SJSA1 (cell line): Measurements from ENCODE around the gene IL13. TPM values are rescaled to one million over a fixed set of nuclear protein-coding genes. Genes with fewer than 3 reads are reported as not detected.
A peak's percentile ranks its signal among the peaks of the same experiment; 100 is the strongest.

ENCODE experiments used
- DNase-seq, 2 experiments: peaks; one replicate each; pipeline ENCODE4 v3.0.0-alpha.2; 2015 to 2020; ENCODE audit warnings: low spot score in 2 of 2, low read depth in 1 of 2
- H3K27ac ChIP-seq: fragments of 250-450 bp; sonication (Bioruptor Pico); 2 replicates; pipeline ENCODE4 v1.5.1; 2020; ENCODE audit warnings: mild to moderate bottlenecking, moderate library complexity
- H3K27me3 ChIP-seq: fragments of 250-450 bp; sonication (Bioruptor Pico); replicated peaks from 2 replicates; pipeline ENCODE4 v1.5.1; 2020; ENCODE audit warnings: mild to moderate bottlenecking, moderate library complexity
- H3K36me3 ChIP-seq: fragments of 250-450 bp; sonication (Bioruptor Pico); 2 replicates; pipeline ENCODE4 v1.5.1; 2020; ENCODE audit warnings: mild to moderate bottlenecking
- H3K4me1 ChIP-seq: fragments of 250-450 bp; sonication (Bioruptor Pico); replicated peaks from 2 replicates; pipeline ENCODE4 v1.6.1; 2021; ENCODE audit warnings: mild to moderate bottlenecking
- H3K4me3 ChIP-seq: fragments of 250-450 bp; sonication (Bioruptor Pico); 2 replicates; pipeline ENCODE4 v1.5.1; 2020; ENCODE audit warnings: mild to moderate bottlenecking
- H3K9me3 ChIP-seq: fragments of 250-450 bp; sonication (Bioruptor Pico); replicated peaks from 2 replicates; pipeline ENCODE4 v1.5.1; 2020; ENCODE audit warnings: mild to moderate bottlenecking
- total RNA-seq: library from RNA; depleted of rRNA; stranded (reverse); fragments of >200 nt; shearing (Covaris generic); gene quantifications from 2 replicates; pipeline ENCODE4 v1.2.3, GENCODE V29; 2014

Gene IL13
- total RNA-seq, 1 experiment from 2014 or later, result not detected

- H3K4me1 ChIP-seq, result peaks cover 37% of the 10 kb centered on the region
- H3K4me3 ChIP-seq, result no peak overlapping the region
- DNase-seq, result peak; percentile 73 to 78
- H3K9me3 ChIP-seq, result no peaks in the 10 kb centered on the region
- H3K36me3 ChIP-seq, result no peaks in the 10 kb centered on the region
- H3K27ac ChIP-seq, result no peak overlapping the region; the same call in 1 of the 2 replicates
- no peaks in the 10 kb centered on the region for H3K27me3 ChIP-seq
These were observed 12.3 kb downstream of the IL13 start for GRCh38 chr5:132669966-132670882.

GRCh38 chr5:132671000-132671399, 13.0 kb downstream of the IL13 start:
- Histone ChIP-seq H3K27me3 (no peaks in the 10 kb centered on the region), H3K9me3 (no peaks in the 10 kb centered on the region), H3K36me3 (no peaks in the 10 kb centered on the region), H3K4me1 (peaks cover 42% of the 10 kb centered on the region), H3K27ac (no peak overlapping the region; the same call in 1 of the 2 replicates), H3K4me3 (no peak overlapping the region)
- DNase-seq, result no peak

- H3K27me3 ChIP-seq, result no peaks in the 10 kb centered on the region
- H3K27ac ChIP-seq, result peak overlapping the region; percentile 91; the same call in 1 of the 2 replicates
- no peaks in the 10 kb centered on the region for H3K36me3 ChIP-seq
- peaks cover 49% of the 10 kb centered on the region for H3K4me1 ChIP-seq
- no peaks in the 10 kb centered on the region for H3K9me3 ChIP-seq
- DNase-seq, result no peak
- no peak overlapping the region for H3K4me3 ChIP-seq
These were observed 15.5 kb downstream of the IL13 start for GRCh38 chr5:132673488-132673887.

GRCh38 chr5:132673939-132674630, 16.1 kb downstream of the IL13 start, which contains the start of gene IL4:
Gene IL4, plus strand, starts transcription at chr5:132673989. Its CDS starts 62 bp downstream, at chr5:132674051.
- Histone ChIP-seq H3K27ac (peak within 1 kb of the TSS; percentile 91), H3K36me3 (no peaks in the 10 kb centered on the region), H3K4me1 (peaks cover 49% of the 10 kb centered on the region), H3K27me3 (no peaks in the 10 kb centered on the region), H3K4me3 (no peak within 1 kb of the TSS; the same call in 1 of the 2 replicates), H3K9me3 (no peaks in the 10 kb centered on the region)
- peak in 1 of 2 experiments; percentile 35 for DNase-seq

- peak; percentile 82 to 90 for DNase-seq
- peak overlapping the region; percentile 91 for H3K27ac ChIP-seq
- no peaks in the 10 kb centered on the region for H3K9me3 ChIP-seq
- no peak overlapping the region; the same call in 1 of the 2 replicates for H3K4me3 ChIP-seq
- H3K36me3 ChIP-seq, result no peaks in the 10 kb centered on the region
- H3K27me3 ChIP-seq, result no peaks in the 10 kb centered on the region
- peaks cover 55% of the 10 kb centered on the region for H3K4me1 ChIP-seq
These were observed 16.9 kb downstream of the IL13 start for GRCh38 chr5:132674671-132675506.

- Histone ChIP-seq H3K9me3 (no peaks in the 10 kb centered on the region), H3K4me3 (no peak overlapping the region), H3K36me3 (no peaks in the 10 kb centered on the region), H3K27me3 (no peaks in the 10 kb centered on the region), H3K27ac (peak overlapping the region; percentile 62), H3K4me1 (peaks cover 52% of the 10 kb centered on the region)
- peak in 1 of 2 experiments; percentile 40 for DNase-seq
These were observed 18.1 kb downstream of the IL13 start for GRCh38 chr5:132675936-132676689.

GRCh38 chr5:132677191-132677590, 19.2 kb downstream of the IL13 start:
- Histone ChIP-seq H3K27ac (peak overlapping the region; percentile 62), H3K9me3 (no peaks in the 10 kb centered on the region), H3K4me3 (no peak overlapping the region), H3K36me3 (no peaks in the 10 kb centered on the region), H3K27me3 (no peaks in the 10 kb centered on the region), H3K4me1 (peaks cover 52% of the 10 kb centered on the region)
- peak; percentile 87 to 97 for DNase-seq

GRCh38 chr5:132677682-132678400, 19.9 kb downstream of the IL13 start:
- no peak overlapping the region for H3K27ac ChIP-seq
- H3K4me1 ChIP-seq, result peaks cover 52% of the 10 kb centered on the region
- H3K9me3 ChIP-seq, result no peaks in the 10 kb centered on the region
- DNase-seq, result no peak
- no peaks in the 10 kb centered on the region for H3K36me3 ChIP-seq
- no peaks in the 10 kb centered on the region for H3K27me3 ChIP-seq
- no peak overlapping the region for H3K4me3 ChIP-seq

- Histone ChIP-seq H3K36me3 (no peaks in the 10 kb centered on the region), H3K4me1 (peaks cover 50% of the 10 kb centered on the region), H3K4me3 (no peak overlapping the region), H3K27me3 (no peaks in the 10 kb centered on the region), H3K27ac (no peak overlapping the region), H3K9me3 (no peaks in the 10 kb centered on the region)
- DNase-seq, result no peak
These were observed 20.8 kb downstream of the IL13 start for GRCh38 chr5:132678735-132679134.

GRCh38 chr5:132679166-132679565, 21.2 kb downstream of the IL13 start:
- no peaks in the 10 kb centered on the region for H3K36me3 ChIP-seq
- H3K9me3 ChIP-seq, result no peaks in the 10 kb centered on the region
- H3K27me3 ChIP-seq, result no peaks in the 10 kb centered on the region
- no peak overlapping the region for H3K4me3 ChIP-seq
- H3K4me1 ChIP-seq, result peaks cover 46% of the 10 kb centered on the region
- no peak overlapping the region for H3K27ac ChIP-seq
- no peak for DNase-seq

- Histone ChIP-seq H3K4me3 (no peak overlapping the region), H3K9me3 (no peaks in the 10 kb centered on the region), H3K36me3 (no peaks in the 10 kb centered on the region), H3K4me1 (peaks cover 39% of the 10 kb centered on the region), H3K27ac (peak overlapping the region; percentile 6; the same call in 1 of the 2 replicates), H3K27me3 (no peaks in the 10 kb centered on the region)
- peak in 1 of 2 experiments; percentile 77 for DNase-seq
These were observed 21.9 kb downstream of the IL13 start for GRCh38 chr5:132679717-132680380.
